Heart left ventricle (tissue), 16 donors: ENCODE data around the gene PARD3B. TPM values are rescaled to one million over a fixed set of nuclear protein-coding genes. Genes with fewer than 3 reads are reported as not detected.

Source experiments
- ATAC-seq, 4 donors: fragments of 200-7000 bp; cut with Tn5 transposase; one replicate each; pipeline ENCODE4 v1.9.1; 2020 to 2022; ENCODE audit warnings: moderate library complexity in 4 of 4, mild to moderate bottlenecking in 3 of 4, moderate number of reproducible peaks in 1 of 4
- DNase-seq, 5 donors: peaks; one replicate each; pipeline ENCODE4 v3.0.0-alpha.2; 2020
- H3K27ac ChIP-seq, 12 donors: fragments of 200-600 bp; sonication (generic) in 4 of 12; one replicate each; pipeline versions ENCODE4 v1.5.0 to v1.8.0; 2016 to 2022; ENCODE audit warnings: mild to moderate bottlenecking in 2 of 12
- H3K27me3 ChIP-seq, 9 donors: fragments of 200-600 bp; sonication (generic) in 2 of 9; one replicate each; pipeline versions ENCODE4 v1.5.1 to v1.8.0; 2016 to 2022; ENCODE audit warnings: mild to moderate bottlenecking in 3 of 9
- H3K36me3 ChIP-seq, 9 donors: fragments of 200-600 bp; sonication (generic) in 2 of 9; one replicate each; pipeline versions ENCODE4 v1.5.0 to v1.8.0; 2018 to 2022; ENCODE audit warnings: mild to moderate bottlenecking in 2 of 9
- H3K4me1 ChIP-seq, 12 donors: fragments of 200-600 bp; sonication (generic) in 4 of 12; one replicate each; pipeline versions ENCODE4 v1.5.0 to v1.8.0; 2016 to 2022; ENCODE audit warnings: mild to moderate bottlenecking in 3 of 12
- H3K4me3 ChIP-seq, 12 donors: fragments of 200-600 bp; sonication (generic) in 4 of 12; one replicate each; pipeline versions ENCODE4 v1.5.0 to v1.8.0; 2017 to 2022; ENCODE audit warnings: mild to moderate bottlenecking in 9 of 12, moderate library complexity in 4 of 12
- H3K9me3 ChIP-seq, 12 donors: fragments of 200-600 bp; sonication (generic) in 4 of 12; one replicate each; pipeline versions ENCODE4 v1.5.0 to v1.8.0; 2016 to 2022; ENCODE audit warnings: mild to moderate bottlenecking in 1 of 12
- POLR2A ChIP-seq, 2 donors: fragments of 450-650 bp; IDR thresholded peaks; one replicate each; pipeline ENCODE4 v1.6.1; 2017; ENCODE audit warnings: antibody characterized with exemption in 2 of 2, mild to moderate bottlenecking in 2 of 2, moderate library complexity in 2 of 2
- WGBS, 4 donors: extraction: QIAGEN DNeasy Blood & Tissue Kit in 2 of 4; methylation state at CpG; one replicate each; pipeline versions ENCODE4 v1.1.5 to v1.1.7; 2013 to 2018; 5-methylcytosine and 5-hydroxymethylcytosine counted together
- intact Hi-C, 10 donors: fragments of 100-400 bp; cut with DNase I; formaldehyde crosslinking; loops; one replicate each; pipeline versions ENCODE4 v1.11.1 to v1.14.2; 2022
- polyA plus RNA-seq, 2 donors: library from polyadenylated mRNA; stranded (reverse); fragments of 200-250 nt; gene quantifications; one replicate each; pipeline ENCODE4 v1.2.3, GENCODE V29; 2013
- total RNA-seq, 9 donors: library from RNA; depleted of rRNA in 2 of 9; stranded (reverse); fragments of >200 nt in 2 of 9; fragmentation: NEBNext Ultra II Directional in 3 of 9; extraction: Animal tissue kit (Norgen Biotek cat#: 25700) in 3 of 9; gene quantifications; one replicate each; pipeline versions ENCODE4 v1.1.0 to v1.2.4, GENCODE V29; 2016 to 2023
- TF ChIP-seq, protein P1 (sequence below), 12 donors: fragments of 200-600 bp; sonication (generic) in 4 of 12; IDR thresholded peaks; one replicate each; pipeline versions ENCODE4 v1.5.0 to v1.8.0; 2018 to 2022; ENCODE audit warnings: antibody characterized with exemption in 12 of 12, mild to moderate bottlenecking in 5 of 12
- donor health status: ischemic (EF 13 %, LVEDD 7.1; RV severe dilation, severe dysfunction).
- donor health status: healthy with polysubstance abuse.
- donor health status: DM: no; HTN: yes; CAD: no.
- donor health status: DM: no; HTN: no; CAD: no.
- donor health status: ischemic (EF 25% LVEDD 6.9; RV normal size, moderate dysfunction).
- donor health status: ischemic (EF 25% LVEDD 5.7; RV mildly dilated, moderate dysfunction).
- donor health status: healthy.
- donor health status: DM: yes; HTN: yes; CAD: no.
- donor health status: ischemic (EF 35%, LVEDD 5.7; RV mildly dilated, moderate dysfunction).
- donor health status: nonischemic (EF 11% LVEDD 7.7; RV severe dilation, severe dysfunction).
- donor health status: DM: yes; HTN: yes; CAD: no.
- donor health status: PGD.
- donor health status: ischemic (EF 29% LVEDD 5.4; RV normal size, mild dysfunction).
- donor health status: nonischemic (EF 23%, LVEDD 6.1; RV moderate dilation, normal function).

Gene PARD3B
- total and polyA plus RNA-seq, 11 donors = 0.71 to 15.1 (median 6.2) TPM

DNA sequence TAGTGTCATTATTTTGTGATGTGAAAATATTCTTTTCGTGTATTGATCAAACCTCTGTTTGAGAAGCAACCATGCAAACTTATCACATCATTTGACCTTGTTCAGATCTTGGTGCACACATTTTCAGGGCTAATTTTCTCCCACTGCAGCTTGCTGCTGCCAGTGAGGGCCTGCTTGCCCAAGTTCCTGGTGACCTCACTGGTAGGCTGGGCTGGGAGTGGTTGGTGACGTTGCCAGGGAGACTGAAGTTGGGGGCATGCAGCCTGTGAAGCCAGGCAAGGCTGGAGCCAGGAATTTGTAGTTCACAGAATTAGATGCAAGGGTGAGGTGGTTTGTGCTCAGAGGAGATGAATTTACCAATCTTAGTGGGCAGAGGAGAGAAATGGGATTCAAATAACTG is 38.5 kb downstream of the PARD3B start:
- no peak for ATAC-seq
- peaks cover 0 to 2% (median 0%) of the 10 kb centered on the region in 12 donors for H3K9me3 ChIP-seq
- intact Hi-C loops = no loop called here
- H3K27me3 ChIP-seq = no peaks in the 10 kb centered on the region
- no peak for DNase-seq
- H3K36me3 ChIP-seq = no peaks in the 10 kb centered on the region
- TF ChIP-seq, protein P1, sequence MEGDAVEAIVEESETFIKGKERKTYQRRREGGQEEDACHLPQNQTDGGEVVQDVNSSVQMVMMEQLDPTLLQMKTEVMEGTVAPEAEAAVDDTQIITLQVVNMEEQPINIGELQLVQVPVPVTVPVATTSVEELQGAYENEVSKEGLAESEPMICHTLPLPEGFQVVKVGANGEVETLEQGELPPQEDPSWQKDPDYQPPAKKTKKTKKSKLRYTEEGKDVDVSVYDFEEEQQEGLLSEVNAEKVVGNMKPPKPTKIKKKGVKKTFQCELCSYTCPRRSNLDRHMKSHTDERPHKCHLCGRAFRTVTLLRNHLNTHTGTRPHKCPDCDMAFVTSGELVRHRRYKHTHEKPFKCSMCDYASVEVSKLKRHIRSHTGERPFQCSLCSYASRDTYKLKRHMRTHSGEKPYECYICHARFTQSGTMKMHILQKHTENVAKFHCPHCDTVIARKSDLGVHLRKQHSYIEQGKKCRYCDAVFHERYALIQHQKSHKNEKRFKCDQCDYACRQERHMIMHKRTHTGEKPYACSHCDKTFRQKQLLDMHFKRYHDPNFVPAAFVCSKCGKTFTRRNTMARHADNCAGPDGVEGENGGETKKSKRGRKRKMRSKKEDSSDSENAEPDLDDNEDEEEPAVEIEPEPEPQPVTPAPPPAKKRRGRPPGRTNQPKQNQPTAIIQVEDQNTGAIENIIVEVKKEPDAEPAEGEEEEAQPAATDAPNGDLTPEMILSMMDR (IDR thresholded peaks at IDR 0.05) = no peak
- TF ChIP-seq POLR2A (IDR thresholded peaks at IDR 0.05) = no peak
- 89 to 96% (median 94%) methylated on average over 2 of the region's 2 CpGs for WGBS, 4 donors
- no peaks in the 10 kb centered on the region for H3K4me1 ChIP-seq
- no peak overlapping the region for H3K4me3 ChIP-seq
- no peak overlapping the region for H3K27ac ChIP-seq

DNA sequence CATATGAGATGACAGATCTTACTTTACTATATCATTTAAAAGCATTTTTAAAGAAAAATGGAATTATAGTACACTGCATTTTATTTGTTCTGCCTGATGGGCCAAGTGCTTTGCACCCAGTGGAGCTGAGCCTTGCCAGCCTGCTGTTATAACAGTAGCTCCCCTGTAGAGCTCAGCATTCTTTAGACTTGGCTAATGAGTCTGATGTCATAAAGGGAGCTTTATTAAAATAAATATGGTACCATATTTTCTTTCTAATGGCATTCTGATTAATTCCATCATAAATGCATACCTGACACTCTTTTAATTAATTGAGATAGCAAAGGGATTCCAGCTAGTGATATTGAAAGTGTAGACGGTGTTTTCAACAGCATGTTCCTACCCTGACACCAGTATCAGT is 40.7 kb downstream of the PARD3B start:
- H3K4me3 ChIP-seq = no peak overlapping the region
- H3K27me3 ChIP-seq = no peaks in the 10 kb centered on the region
- H3K4me1 ChIP-seq = no peaks in the 10 kb centered on the region
- TF ChIP-seq, protein P1 (IDR thresholded peaks at IDR 0.05) = no peak
- no peak overlapping the region for H3K27ac ChIP-seq
- H3K9me3 ChIP-seq = peaks cover 0 to 11% (median 5%) of the 10 kb centered on the region in 12 donors
- H3K36me3 ChIP-seq = no peaks in the 10 kb centered on the region
- WGBS, 4 donors = 71 to 88% (median 84%) methylated on average over 1 of the region's 1 CpG
- no peak for DNase-seq
- intact Hi-C loops = no loop called here
- no peak for ATAC-seq

DNA sequence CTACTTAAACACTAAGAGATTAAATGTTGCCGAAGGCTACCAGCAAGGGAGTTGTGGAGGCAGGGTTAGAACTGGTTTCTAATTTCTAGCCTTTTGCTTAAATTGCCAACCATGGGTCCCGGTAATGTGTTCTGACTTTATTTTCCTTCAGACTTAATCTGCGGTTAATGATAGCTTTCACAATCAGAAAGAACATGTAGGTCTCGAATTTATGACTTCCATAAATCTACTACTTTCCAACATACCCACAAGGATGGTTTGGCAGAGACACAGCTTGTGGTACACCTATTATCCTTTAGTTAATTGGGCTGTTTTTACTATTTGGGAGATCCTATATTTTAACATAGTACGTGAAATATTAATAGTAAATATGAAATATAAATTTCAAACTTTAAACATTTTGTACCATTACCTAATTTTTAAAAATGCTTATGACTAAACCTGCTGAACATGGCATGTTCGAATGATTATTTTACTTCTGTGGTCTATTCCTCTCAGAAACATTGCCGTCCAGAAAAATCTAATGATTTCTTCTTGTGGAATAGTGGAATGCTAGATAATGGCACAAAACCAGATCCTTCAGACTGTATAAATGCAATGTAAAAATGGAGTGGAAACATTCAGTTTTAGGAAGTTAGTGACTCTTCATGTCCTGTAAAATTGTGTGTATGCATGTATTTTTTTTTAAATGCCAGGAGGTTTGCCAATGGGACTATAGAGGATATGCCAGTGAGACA is 41.3 kb downstream of the PARD3B start:
- Histone ChIP-seq H3K27ac (no peak overlapping the region), H3K27me3 (no peaks in the 10 kb centered on the region), H3K4me3 (no peak overlapping the region), H3K4me1 (no peaks in the 10 kb centered on the region), H3K9me3 (peaks cover 0 to 11% (median 5%) of the 10 kb centered on the region in 12 donors), H3K36me3 (no peaks in the 10 kb centered on the region)
- 91 to 94% (median 92%) methylated on average over 7 of the region's 7 CpGs for WGBS, 4 donors
- ATAC-seq = no peak
- intact Hi-C loops = no loop called here
- no peak for TF ChIP-seq POLR2A (IDR thresholded peaks at IDR 0.05)
- TF ChIP-seq, protein P1 (IDR thresholded peaks at IDR 0.05) = no peak
- no peak for DNase-seq

DNA sequence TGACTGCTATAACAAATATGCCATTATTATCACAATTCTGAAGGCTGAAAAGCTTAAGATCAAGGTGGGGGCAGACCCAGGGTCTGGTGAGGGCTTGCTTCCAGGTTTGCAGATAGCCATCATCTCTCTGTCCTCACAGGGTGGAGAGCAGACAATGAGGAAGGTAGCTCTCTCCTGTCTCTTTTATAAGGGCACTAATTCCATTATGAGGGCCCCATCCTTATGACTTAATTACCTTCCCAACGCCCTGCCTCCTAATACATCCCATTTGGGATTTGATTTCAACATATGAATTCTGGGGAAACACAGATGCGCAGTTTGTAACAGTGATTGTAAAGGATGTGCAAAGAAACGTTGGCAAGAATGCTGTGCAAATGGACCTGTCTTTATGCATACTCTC is 44.8 kb downstream of the PARD3B start:
- TF ChIP-seq, protein P1 (IDR thresholded peaks at IDR 0.05) = no peak
- no peak for TF ChIP-seq POLR2A (IDR thresholded peaks at IDR 0.05)
- Histone ChIP-seq H3K4me3 (no peak overlapping the region), H3K9me3 (peaks cover 0 to 11% (median 5%) of the 10 kb centered on the region in 12 donors), H3K36me3 (no peaks in the 10 kb centered on the region), H3K27me3 (no peaks in the 10 kb centered on the region), H3K27ac (no peak overlapping the region), H3K4me1 (no peaks in the 10 kb centered on the region)
- intact Hi-C loops = no loop called here
- DNase-seq (no peak), ATAC-seq (no peak)
- 92 to 97% (median 95%) methylated on average over 3 of the region's 3 CpGs for WGBS, 4 donors
